ENCODE results near the gene CAPRIN1. TPM values are rescaled to one million over a fixed set of nuclear protein-coding genes. Genes with fewer than 3 reads are reported as not detected.
"Not testable (repeated sequence)": the region's sequence is repeated elsewhere in the genome, so short reads cannot be mapped to it uniquely, and the experiment has no call there.

Gene CAPRIN1
- total and polyA plus RNA-seq, 7 experiments from 2014 or later = 65.0 to 227 (median 127) TPM

GRCh38 chr11:34091825-34092224, 40.3 kb downstream of the CAPRIN1 start:
- H3K27me3 Mint-ChIP-seq = no peaks in the 10 kb centered on the region
- peaks cover 8 to 46% (median 25%) of the 10 kb centered on the region in 5 donors for H3K36me3 Mint-ChIP-seq
- H3K9me3 Mint-ChIP-seq = no peaks in the 10 kb centered on the region
- Histone ChIP-seq H3K4me1 (ENCODE audit: control insufficient read depth in 2 of 2, insufficient read depth in 2 of 2, low read length in 2 of 2) (no peaks in the 10 kb centered on the region), H3K9me3 (ENCODE audit: control insufficient read depth in 2 of 3, low read length in 3 of 3) (no peaks in the 10 kb centered on the region), H3K27ac (ENCODE audit: low read depth, low read length) (no peak overlapping the region), H3K36me3 (ENCODE audit: control insufficient read depth in 2 of 3, insufficient read depth in 3 of 3, low read length in 3 of 3) (peaks cover 17 to 85% (median 38%) of the 10 kb centered on the region in 3 experiments), H3K27me3 (ENCODE audit: control insufficient read depth in 2 of 2, insufficient read depth in 2 of 2, low read length in 2 of 2) (no peaks in the 10 kb centered on the region), H3K4me3 (ENCODE audit: low read length) (no peak overlapping the region)
- ChIA-PET CTCF (interaction anchor here (0.6 kb wide), 1 partner anchor 1321 kb away, joined by 3 read pairs; no protein-coding TSS in a partner anchor), POLR2A (interaction anchor here (2.2 kb wide), 1 partner anchor 13 kb away, joined by 5 read pairs; the partner anchor contains the start of gene NAT10)
- intact Hi-C loops (cut with micrococcal nuclease) = no loop called here
- ATAC-seq = no peak
- H3K4me3 Mint-ChIP-seq = no peak overlapping the region
- peaks cover 0 to 12% (median 0%) of the 10 kb centered on the region in 7 donors for H3K4me1 Mint-ChIP-seq
- DNase-seq = no peak
- peak overlapping the region in 1 of 9 donors; percentile 19 for H3K27ac Mint-ChIP-seq

GRCh38 chr11:34094900-34095299, 43.4 kb downstream of the CAPRIN1 start:
- H3K27ac Mint-ChIP-seq = peak overlapping the region in 4 of 9 donors; percentile 38 to 78 (median 61)
- ATAC-seq; H3K4me1 ChIP-seq (ENCODE audit: control insufficient read depth in 2 of 2, insufficient read depth in 2 of 2, low read length in 2 of 2); H3K27me3 Mint-ChIP-seq; H3K4me3 ChIP-seq (ENCODE audit: low read length); H3K27ac ChIP-seq (ENCODE audit: low read depth, low read length); H3K4me1 Mint-ChIP-seq; DNase-seq; H3K9me3 ChIP-seq (ENCODE audit: control insufficient read depth in 2 of 3, low read length in 3 of 3); intact Hi-C loops (cut with micrococcal nuclease); H3K4me3 Mint-ChIP-seq; H3K9me3 Mint-ChIP-seq; H3K27me3 ChIP-seq (ENCODE audit: control insufficient read depth in 2 of 2, insufficient read depth in 2 of 2, low read length in 2 of 2): not testable (repeated sequence)
- peaks cover 29 to 98% (median 55%) of the 10 kb centered on the region in 3 experiments for H3K36me3 ChIP-seq (ENCODE audit: control insufficient read depth in 2 of 3, insufficient read depth in 3 of 3, low read length in 3 of 3)
- peaks cover 10 to 54% (median 31%) of the 10 kb centered on the region in 5 donors for H3K36me3 Mint-ChIP-seq
- ChIA-PET POLR2A (interaction anchor here (0.7 to 2.5 kb wide), 2 partner anchors 11 to 44 kb away, joined by 3 to 17 read pairs; partner anchors contain the start of gene NAT10), CTCF (interaction anchor here (0.6 kb wide), 1 partner anchor 1516 kb away, joined by 6 read pairs; no protein-coding TSS in a partner anchor)

- Mint-ChIP-seq H3K4me3 (no peak overlapping the region), H3K36me3 (peaks cover 6 to 35% (median 21%) of the 10 kb centered on the region in 5 donors), H3K27me3 (no peaks in the 10 kb centered on the region), H3K27ac (peak overlapping the region in 3 of 9 donors; percentile 19 to 72 (median 33)), H3K4me1 (peaks cover 2 to 13% (median 8%) of the 10 kb centered on the region in 7 donors), H3K9me3 (peaks cover 0 to under 1% (median 0%) of the 10 kb centered on the region in 11 donors)
- intact Hi-C loops (cut with micrococcal nuclease) = no loop called here
- no peaks in the 10 kb centered on the region for H3K27me3 ChIP-seq (ENCODE audit: control insufficient read depth in 2 of 2, insufficient read depth in 2 of 2, low read length in 2 of 2)
- ATAC-seq (no peak), DNase-seq (no peak)
- H3K4me1 ChIP-seq (ENCODE audit: control insufficient read depth in 2 of 2, insufficient read depth in 2 of 2, low read length in 2 of 2) = peaks cover 0 to 1% of the 10 kb centered on the region in 2 donors
- H3K9me3 ChIP-seq (ENCODE audit: control insufficient read depth in 2 of 3, low read length in 3 of 3) = no peaks in the 10 kb centered on the region
- peaks cover 18 to 69% (median 37%) of the 10 kb centered on the region in 3 experiments for H3K36me3 ChIP-seq (ENCODE audit: control insufficient read depth in 2 of 3, insufficient read depth in 3 of 3, low read length in 3 of 3)
- POLR2A ChIA-PET = interaction anchor here (1.5 kb wide), 1 partner anchor 48 kb away, joined by 8 read pairs; no protein-coding TSS in a partner anchor
- no peak overlapping the region for H3K4me3 ChIP-seq (ENCODE audit: low read length)
- peak overlapping the region; percentile 8 for H3K27ac ChIP-seq (ENCODE audit: low read depth, low read length)
- CTCF ChIA-PET = no interaction called here
Measured at GRCh38 chr11:34098813-34099212, 47.3 kb downstream of the CAPRIN1 start.

GRCh38 chr11:34104680-34105078, 53.1 kb downstream of the CAPRIN1 start:
- H3K36me3 Mint-ChIP-seq = peaks cover 7 to 16% (median 11%) of the 10 kb centered on the region in 5 donors
- DNase-seq (no peak), ATAC-seq (no peak)
- CTCF ChIA-PET = interaction anchor here (0.6 kb wide), 1 partner anchor 95 kb away, joined by 3 read pairs; no protein-coding TSS in a partner anchor
- peaks cover 0 to 5% (median 0%) of the 10 kb centered on the region in 5 donors for H3K27me3 Mint-ChIP-seq
- peak overlapping the region; percentile 91 for H3K4me3 ChIP-seq (ENCODE audit: low read length)
- H3K36me3 ChIP-seq (ENCODE audit: control insufficient read depth in 2 of 3, insufficient read depth in 3 of 3, low read length in 3 of 3) = peaks cover 4 to 33% (median 10%) of the 10 kb centered on the region in 3 experiments
- H3K4me1 Mint-ChIP-seq = peaks cover 26 to 70% (median 60%) of the 10 kb centered on the region in 7 donors
- POLR2A ChIA-PET = interaction anchor here (0.8 to 7.1 kb wide), 12 partner anchors 10 to 370 kb away, joined by 3 to 102 read pairs (median 4); partner anchors contain the start of genes CAPRIN1 and FBXO3
- H3K4me1 ChIP-seq (ENCODE audit: control insufficient read depth in 2 of 2, insufficient read depth in 2 of 2, low read length in 2 of 2) = peaks cover 18 to 21% of the 10 kb centered on the region in 2 donors
- peak overlapping the region; percentile 97 to 99 (median 99) for H3K27ac Mint-ChIP-seq
- H3K4me3 Mint-ChIP-seq = peak overlapping the region; percentile 89 to 100 (median 97)
- no peaks in the 10 kb centered on the region for H3K27me3 ChIP-seq (ENCODE audit: control insufficient read depth in 2 of 2, insufficient read depth in 2 of 2, low read length in 2 of 2)
- intact Hi-C loops (cut with micrococcal nuclease) = loop anchor here (1.0 to 10.0 kb wide), 16 partner anchors 8 to 1560 kb away; partner anchors contain the start of genes APIP (in 2 of the 2), CAPRIN1 (in 2 of the 2), CAT (in 2 of the 2) and PDHX (in 2 of the 2)
- H3K9me3 Mint-ChIP-seq = peaks cover 0 to 16% (median 0%) of the 10 kb centered on the region in 11 donors
- H3K27ac ChIP-seq (ENCODE audit: low read depth, low read length) = peak overlapping the region; percentile 83
- H3K9me3 ChIP-seq (ENCODE audit: control insufficient read depth in 2 of 3, low read length in 3 of 3) = no peaks in the 10 kb centered on the region

GRCh38 chr11:34105079-34105956, 53.8 kb downstream of the CAPRIN1 start, which contains the start of gene NAT10:
NAT10 (plus strand) TSS chr11:34105629; CDS start chr11:34108226, 2,597 bp downstream.
- peak; percentile 97 for ATAC-seq
- Mint-ChIP-seq H3K36me3 (peaks cover 10 to 22% (median 15%) of the 10 kb centered on the region in 5 donors), H3K27me3 (peaks cover 0 to 5% (median 0%) of the 10 kb centered on the region in 5 donors), H3K4me3 (peak within 1 kb of the TSS; percentile 89 to 100 (median 97)), H3K27ac (peak within 1 kb of the TSS; percentile 97 to 99 (median 99)), H3K4me1 (peaks cover 26 to 76% (median 64%) of the 10 kb centered on the region in 7 donors), H3K9me3 (peaks cover 0 to 16% (median 0%) of the 10 kb centered on the region in 11 donors)
- peak within 1 kb of the TSS; percentile 91 for H3K4me3 ChIP-seq (ENCODE audit: low read length)
- intact Hi-C loops (cut with micrococcal nuclease) = loop anchor here (1.0 to 10.0 kb wide), 16 partner anchors 9 to 1559 kb away; partner anchors contain the start of genes APIP (in 2 of the 2), CAPRIN1 (in 2 of the 2), CAT (in 2 of the 2) and PDHX (in 2 of the 2)
- ChIA-PET POLR2A (interaction anchor here (0.7 to 7.1 kb wide), 15 partner anchors 10 to 371 kb away, joined by 3 to 102 read pairs (median 4); partner anchors contain the start of genes CAPRIN1 and FBXO3), CTCF (interaction anchor here (0.6 to 1.4 kb wide), 2 partner anchors 95 to 109 kb away, joined by 3 to 5 read pairs; no protein-coding TSS in a partner anchor)
- no peaks in the 10 kb centered on the region for H3K27me3 ChIP-seq (ENCODE audit: control insufficient read depth in 2 of 2, insufficient read depth in 2 of 2, low read length in 2 of 2)
- H3K27ac ChIP-seq (ENCODE audit: low read depth, low read length) = peak within 1 kb of the TSS; percentile 83
- H3K9me3 ChIP-seq (ENCODE audit: control insufficient read depth in 2 of 3, low read length in 3 of 3) = no peaks in the 10 kb centered on the region
- peak; percentile 84 to 98 (median 96) for DNase-seq
- peaks cover 4 to 33% (median 9%) of the 10 kb centered on the region in 3 experiments for H3K36me3 ChIP-seq (ENCODE audit: control insufficient read depth in 2 of 3, insufficient read depth in 3 of 3, low read length in 3 of 3)
- peaks cover 18 to 21% of the 10 kb centered on the region in 2 donors for H3K4me1 ChIP-seq (ENCODE audit: control insufficient read depth in 2 of 2, insufficient read depth in 2 of 2, low read length in 2 of 2)

Measured in naive thymus-derived CD4-positive, alpha-beta T cell (primary cell).